H1 (cell line): Measurements from ENCODE around the gene PLA2G15.

Source experiments
- GABPA ChIP-seq: IDR thresholded peaks from 2 replicates; pipeline ENCODE4 v1.6.1; 2011; ENCODE audit warnings: mild to moderate bottlenecking, low read length, moderate library complexity, borderline replicate concordance; ENCODE audit not compliant: insufficient read depth
- KDM1A ChIP-seq: fragments of 200-600, 300-600 bp; sonication (generic); IDR thresholded peaks from 2 replicates; pipeline ENCODE4 v1.7.1; 2016; ENCODE audit warnings: mild to moderate bottlenecking, low read length, borderline replicate concordance
- POLR2A ChIP-seq, 2 experiments: IDR thresholded peaks; 1 replicate in 1 of 2; 2 replicates in 1 of 2; pipeline ENCODE4 v1.6.1; 2011; ENCODE audit warnings: low read depth in 2 of 2, low read length in 2 of 2, mild to moderate bottlenecking in 2 of 2; ENCODE audit errors: control extremely low read depth in 1 of 2
- POU5F1 ChIP-seq: IDR thresholded peaks from 2 replicates; pipeline ENCODE4 v1.6.1; 2011; ENCODE audit warnings: low read depth, mild to moderate bottlenecking, low read length, moderate library complexity
- RAD21 ChIP-seq, 2 experiments: IDR thresholded peaks in 1 of 2; conservative IDR thresholded peaks in 1 of 2; 2 replicates each; pipeline ENCODE4 v1.6.1; 2011; ENCODE audit warnings: low read depth in 2 of 2, low read length in 2 of 2, improper control_type of control experiment in 1 of 2, inconsistent platforms in 1 of 2, mild to moderate bottlenecking in 1 of 2, moderate library complexity in 1 of 2
- SRF ChIP-seq: IDR thresholded peaks from 2 replicates; pipeline ENCODE4 v1.6.1; 2011; ENCODE audit warnings: mild to moderate bottlenecking, low read depth, low read length, moderate library complexity
- YY1 ChIP-seq: IDR thresholded peaks from 2 replicates; pipeline ENCODE4 v1.6.1; 2011; ENCODE audit warnings: low read depth, mild to moderate bottlenecking, low read length
- TF ChIP-seq, protein P1 (sequence below): IDR thresholded peaks from 2 replicates; pipeline ENCODE4 v1.6.1; 2012; ENCODE audit warnings: inconsistent platforms

DNA sequence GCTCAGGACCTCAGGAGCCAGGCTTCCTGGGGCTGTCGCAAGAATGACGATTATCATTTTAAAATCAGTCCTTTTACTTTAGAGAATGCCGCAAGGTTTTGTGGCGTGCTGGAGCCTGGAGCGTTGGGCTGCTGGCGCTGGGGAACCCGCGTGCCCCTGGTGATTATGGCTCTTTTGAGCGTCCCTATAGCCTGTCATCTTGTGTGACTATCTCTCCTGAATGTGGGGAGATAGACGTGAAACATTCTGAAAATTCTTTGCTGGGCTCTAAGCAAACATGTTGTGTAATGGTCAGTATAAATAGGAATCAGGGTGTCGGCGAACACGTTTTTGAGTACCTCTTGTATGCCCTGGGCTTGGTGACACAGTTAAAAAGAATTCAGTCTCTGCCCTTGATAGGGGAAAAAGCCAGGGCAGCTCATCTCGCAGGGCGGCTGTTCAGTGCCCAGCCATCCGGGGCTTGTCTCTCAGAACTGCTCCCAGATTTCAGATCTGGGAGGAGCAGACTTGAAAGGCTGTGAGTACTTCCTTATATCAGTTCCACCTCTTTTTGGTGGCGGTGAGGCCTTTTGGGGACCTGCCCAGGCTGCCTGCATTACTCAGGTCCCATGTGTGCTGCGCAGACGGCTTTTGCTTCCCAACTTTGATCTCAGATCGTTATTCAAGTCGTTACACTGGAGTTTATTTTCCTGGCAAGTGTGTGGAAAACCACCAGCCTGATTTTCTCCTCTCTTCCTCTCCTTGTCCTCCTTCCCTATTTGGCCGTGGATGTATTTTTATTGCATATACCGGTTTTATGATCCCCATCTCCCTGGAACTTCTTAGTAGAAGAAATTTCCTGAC lies 20.1 kb downstream of the PLA2G15 start:
- no peak for TF ChIP-seq SRF
- no peak for TF ChIP-seq YY1
- TF ChIP-seq, protein P1, sequence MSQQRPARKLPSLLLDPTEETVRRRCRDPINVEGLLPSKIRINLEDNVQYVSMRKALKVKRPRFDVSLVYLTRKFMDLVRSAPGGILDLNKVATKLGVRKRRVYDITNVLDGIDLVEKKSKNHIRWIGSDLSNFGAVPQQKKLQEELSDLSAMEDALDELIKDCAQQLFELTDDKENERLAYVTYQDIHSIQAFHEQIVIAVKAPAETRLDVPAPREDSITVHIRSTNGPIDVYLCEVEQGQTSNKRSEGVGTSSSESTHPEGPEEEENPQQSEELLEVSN = no peak
- TF ChIP-seq KDM1A = no peak
- no peak for TF ChIP-seq POLR2A (IDR thresholded peaks at IDR 0.05; ENCODE audit: control extremely low read depth in 1 of 2, low read depth in 2 of 2, low read length in 2 of 2)
- TF ChIP-seq GABPA = no peak
- no peak for TF ChIP-seq RAD21 (IDR thresholded peaks at IDR 0.05 in 1 of 2, conservative IDR thresholded peaks at IDR 0.05 in 1 of 2; ENCODE audit: low read depth in 2 of 2, low read length in 2 of 2)
- TF ChIP-seq POU5F1 = no peak
